DOHH2 (cell line): ENCODE results near the gene SCLT1.

ENCODE experiments used
- H3F3A ChIP-seq: fragments of 200-600 bp; sonication (generic), shearing (Covaris generic); 2 replicates; pipeline ENCODE4 v1.6.0; 2016; ENCODE audit warnings: antibody characterized with exemption, mild to moderate bottlenecking; ENCODE audit not compliant: control insufficient read depth, insufficient read depth
- H3K27ac ChIP-seq: fragments of 200-600 bp; sonication (generic); 2 replicates; pipeline ENCODE4 v1.5.1; 2014; ENCODE audit warnings: low read depth, mild to moderate bottlenecking, low read length, moderate library complexity
- H3K27me3 ChIP-seq: fragments of 200-600 bp; sonication (generic); 2 replicates; pipeline ENCODE4 v1.6.1; 2014; ENCODE audit warnings: mild to moderate bottlenecking, low read length, mixed read lengths; ENCODE audit not compliant: control insufficient read depth
- H3K36me3 ChIP-seq: fragments of 200-600 bp; sonication (generic); 2 replicates; pipeline ENCODE4 v1.6.1; 2014; ENCODE audit warnings: mild to moderate bottlenecking, low read length, moderate library complexity, mixed read lengths; ENCODE audit not compliant: control insufficient read depth
- H3K4me1 ChIP-seq: fragments of 200-600 bp; sonication (generic); 2 replicates; pipeline ENCODE4 v1.6.1; 2014; ENCODE audit warnings: mild to moderate bottlenecking, low read length, mixed read lengths; ENCODE audit not compliant: control insufficient read depth
- H3K4me2 ChIP-seq: fragments of 200-600 bp; sonication (generic); 2 replicates; pipeline ENCODE4 v1.6.0; 2014; ENCODE audit warnings: mild to moderate bottlenecking, low read length, moderate library complexity
- H3K4me3 ChIP-seq: fragments of 200-600 bp; sonication (generic); 2 replicates; pipeline ENCODE4 v1.5.1; 2014; ENCODE audit warnings: mild to moderate bottlenecking, low read length, mixed read lengths
- H3K79me2 ChIP-seq: fragments of 200-600 bp; sonication (generic); 2 replicates; pipeline ENCODE4 v1.6.1; 2014; ENCODE audit warnings: mild to moderate bottlenecking, low read length, mixed read lengths; ENCODE audit not compliant: control insufficient read depth
- H3K9me2 ChIP-seq: fragments of 200-600 bp; sonication (generic); replicated peaks from 2 replicates; pipeline ENCODE4 v1.6.1; 2014; ENCODE audit warnings: mild to moderate bottlenecking, low read length, mixed read lengths; ENCODE audit not compliant: control insufficient read depth
- H3K9me3 ChIP-seq: fragments of 200-600 bp; sonication (generic); 2 replicates; pipeline ENCODE4 v1.6.1; 2014; ENCODE audit warnings: antibody characterized with exemption, low read length, mixed read lengths; ENCODE audit not compliant: control insufficient read depth, insufficient read depth
- H4K20me1 ChIP-seq: fragments of 200-600 bp; sonication (generic); 2 replicates; pipeline ENCODE4 v1.6.0; 2014; ENCODE audit warnings: low read depth, mild to moderate bottlenecking, antibody characterized with exemption, low read length, moderate library complexity; ENCODE audit not compliant: control insufficient read depth, insufficient read depth
- CTCF ChIP-seq: fragments of 200-600 bp; sonication (generic); IDR thresholded peaks from one replicate; pipeline ENCODE4 v1.5.1; 2014; ENCODE audit warnings: antibody characterized with exemption, mild to moderate bottlenecking, low read depth, low read length; ENCODE audit not compliant: poor library complexity, severe bottlenecking
- EZH2phosphoT487 ChIP-seq: fragments of 200-600 bp; sonication (generic); IDR thresholded peaks from 2 replicates; pipeline ENCODE4 v1.6.1; 2017; ENCODE audit warnings: borderline replicate concordance, mild to moderate bottlenecking, antibody characterized with exemption, low read length, moderate library complexity, mixed read lengths

Gene SCLT1

DNA sequence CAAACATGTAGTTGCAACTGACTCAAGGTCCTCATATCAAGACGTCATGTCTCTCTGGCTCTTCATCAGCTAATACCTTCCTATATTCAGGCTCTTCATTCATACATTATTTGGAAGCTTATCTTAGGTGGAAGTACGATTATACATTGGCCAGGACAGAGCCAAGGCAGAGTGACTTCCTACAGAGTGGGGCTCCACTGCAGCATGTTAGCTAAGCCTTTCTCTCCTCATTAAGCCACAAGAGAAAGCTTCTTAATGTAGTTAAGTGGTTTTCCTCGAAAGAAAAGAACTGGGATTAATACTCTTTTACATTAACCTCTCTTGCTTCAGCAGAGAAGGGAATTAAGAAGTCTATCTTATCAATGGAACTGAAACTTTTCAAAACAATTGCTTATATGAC lies 17.6 kb upstream of the SCLT1 start:
- no peaks in the 10 kb centered on the region for H3K9me3 ChIP-seq
- H4K20me1 ChIP-seq = no peaks in the 10 kb centered on the region
- TF ChIP-seq CTCF (no peak), EZH2phosphoT487 (no peak)
- H3K4me2 ChIP-seq = no peak overlapping the region
- H3K4me1 ChIP-seq = no peaks in the 10 kb centered on the region
- H3K27ac ChIP-seq = no peak overlapping the region
- H3F3A ChIP-seq = no peaks in the 10 kb centered on the region; the same call in 1 of the 2 replicates
- no peaks in the 10 kb centered on the region for H3K9me2 ChIP-seq
- H3K36me3 ChIP-seq = no peaks in the 10 kb centered on the region
- no peaks in the 10 kb centered on the region for H3K79me2 ChIP-seq
- no peaks in the 10 kb centered on the region for H3K27me3 ChIP-seq
- no peak overlapping the region for H3K4me3 ChIP-seq

DNA sequence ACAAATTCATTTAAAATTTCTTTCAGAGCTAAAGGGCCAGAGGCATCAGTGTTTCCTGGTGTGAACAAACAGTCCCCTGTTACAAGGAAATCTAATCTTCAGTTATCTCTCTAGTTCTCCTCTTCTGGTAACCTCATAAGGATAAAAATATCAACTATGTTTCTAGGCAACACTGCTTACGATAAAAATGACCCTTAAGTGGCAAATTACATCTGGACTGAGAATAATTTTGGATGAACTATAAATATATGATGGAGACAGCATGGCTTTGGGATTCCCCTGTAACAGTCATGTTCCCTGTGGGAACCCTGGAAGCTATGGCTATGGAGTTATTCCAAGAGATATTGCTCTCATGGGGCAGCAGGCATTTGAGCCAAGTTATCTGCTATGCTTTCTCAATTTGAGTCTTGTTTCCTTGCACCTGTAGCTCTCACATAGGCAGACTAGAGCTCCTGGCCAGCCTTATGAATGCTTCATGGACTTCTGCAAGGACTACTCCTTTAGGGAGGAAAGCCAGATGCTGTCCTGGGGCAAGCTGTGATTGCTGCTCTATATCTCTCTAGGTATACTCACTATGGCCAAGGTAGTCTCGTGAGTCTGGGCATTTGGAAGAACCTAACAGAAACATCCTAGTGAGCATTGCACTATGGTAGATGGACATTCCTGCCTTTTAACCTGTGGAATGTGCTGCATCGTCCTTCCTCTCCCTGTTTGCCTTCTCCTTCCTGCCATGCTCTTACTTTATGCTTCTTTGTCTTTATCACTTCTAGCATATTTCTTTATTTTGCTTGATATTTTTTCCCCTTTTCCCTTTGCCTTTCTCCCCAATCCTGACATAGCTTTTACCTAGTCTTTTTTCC lies 16.9 kb upstream of the SCLT1 start:
- H4K20me1 ChIP-seq = no peaks in the 10 kb centered on the region
- H3K27me3 ChIP-seq = no peaks in the 10 kb centered on the region
- TF ChIP-seq CTCF = no peak
- no peak for TF ChIP-seq EZH2phosphoT487

DNA sequence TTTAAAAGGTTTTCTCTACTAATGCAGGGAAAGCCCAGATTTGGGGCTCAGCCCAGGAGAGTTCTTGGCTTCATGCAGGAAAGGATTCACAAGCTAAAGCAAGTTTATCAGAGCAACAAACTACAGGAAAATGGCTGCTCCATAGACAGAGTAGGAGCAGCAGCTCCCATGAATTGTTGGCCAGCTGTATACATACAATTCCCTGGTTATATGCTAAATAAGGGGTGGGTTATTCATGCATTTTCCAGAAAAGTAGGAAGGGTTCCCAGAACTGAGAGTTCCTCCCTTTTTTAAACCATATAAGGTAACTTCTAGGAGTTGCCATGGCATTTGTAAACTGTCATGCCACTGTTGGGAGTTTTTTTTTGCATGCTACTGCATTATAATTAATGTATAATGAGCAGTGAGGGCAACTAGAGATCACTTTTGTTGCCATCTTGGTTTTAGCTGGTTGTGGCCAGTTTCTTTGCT lies 5.2 kb upstream of the SCLT1 start:
- no peak overlapping the region for H3K4me3 ChIP-seq
- H3K9me3 ChIP-seq = no peaks in the 10 kb centered on the region
- TF ChIP-seq EZH2phosphoT487 = no peak
- TF ChIP-seq CTCF = no peak
- no peak overlapping the region for H3K4me2 ChIP-seq
- H3K9me2 ChIP-seq = no peaks in the 10 kb centered on the region
- no peaks in the 10 kb centered on the region for H3K79me2 ChIP-seq
- H3K27me3 ChIP-seq = no peaks in the 10 kb centered on the region
- no peaks in the 10 kb centered on the region for H4K20me1 ChIP-seq
- no peak overlapping the region for H3K27ac ChIP-seq
- H3F3A ChIP-seq = no peaks in the 10 kb centered on the region
- no peaks in the 10 kb centered on the region for H3K36me3 ChIP-seq
- peaks cover 33% of the 10 kb centered on the region for H3K4me1 ChIP-seq

More for the DNA sequence above, 16.9 kb upstream of the SCLT1 start:
- Histone ChIP-seq H3K9me3 (no peaks in the 10 kb centered on the region), H3F3A (no peaks in the 10 kb centered on the region; the same call in 1 of the 2 replicates), H3K4me3 (no peak overlapping the region), H3K4me2 (no peak overlapping the region), H3K36me3 (no peaks in the 10 kb centered on the region), H3K79me2 (no peaks in the 10 kb centered on the region), H3K27ac (no peak overlapping the region), H3K9me2 (no peaks in the 10 kb centered on the region), H3K4me1 (no peaks in the 10 kb centered on the region)
